ENCODE results near the gene FDX2.

DNA sequence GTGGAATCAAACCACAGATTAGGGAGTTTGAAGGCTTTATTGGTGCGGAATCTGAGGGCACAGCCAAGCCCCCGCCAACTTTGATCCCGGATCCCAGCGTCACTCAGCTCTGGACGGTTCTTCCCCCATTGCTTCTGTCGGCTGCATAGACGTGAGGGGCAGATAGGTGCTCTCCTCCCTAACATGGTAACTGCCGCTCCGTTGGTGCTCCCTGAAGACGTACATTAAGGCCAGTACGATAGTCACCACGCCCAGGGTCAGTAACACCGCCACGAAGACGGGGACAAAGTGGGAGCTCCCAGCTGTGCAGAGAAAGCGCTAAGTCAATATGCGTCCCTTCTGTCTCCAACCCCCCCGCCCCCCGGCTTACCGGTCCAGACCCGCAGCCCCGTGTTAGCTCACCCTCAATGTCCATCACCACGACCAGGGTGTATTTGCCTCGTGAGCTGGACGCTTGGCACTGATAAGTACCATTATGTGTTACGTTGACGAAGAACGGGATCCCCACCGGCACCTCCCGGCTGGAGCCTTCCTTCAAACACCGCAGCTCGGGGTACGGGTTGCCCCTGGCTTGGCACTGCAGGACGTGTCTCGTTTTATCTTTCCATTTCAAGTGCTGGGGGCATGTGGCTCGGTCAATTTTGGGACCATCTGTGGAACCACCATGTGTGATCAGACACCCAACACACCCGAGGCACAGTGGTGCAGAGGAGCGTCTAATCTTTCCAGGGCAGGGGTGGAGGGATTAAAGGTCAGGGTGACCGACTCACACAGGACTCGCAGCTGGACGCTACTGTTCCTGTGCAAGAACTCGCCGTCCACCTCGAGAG, 18.2 kb upstream of the FDX2 start:
- TF ChIP-seq, protein P1, sequence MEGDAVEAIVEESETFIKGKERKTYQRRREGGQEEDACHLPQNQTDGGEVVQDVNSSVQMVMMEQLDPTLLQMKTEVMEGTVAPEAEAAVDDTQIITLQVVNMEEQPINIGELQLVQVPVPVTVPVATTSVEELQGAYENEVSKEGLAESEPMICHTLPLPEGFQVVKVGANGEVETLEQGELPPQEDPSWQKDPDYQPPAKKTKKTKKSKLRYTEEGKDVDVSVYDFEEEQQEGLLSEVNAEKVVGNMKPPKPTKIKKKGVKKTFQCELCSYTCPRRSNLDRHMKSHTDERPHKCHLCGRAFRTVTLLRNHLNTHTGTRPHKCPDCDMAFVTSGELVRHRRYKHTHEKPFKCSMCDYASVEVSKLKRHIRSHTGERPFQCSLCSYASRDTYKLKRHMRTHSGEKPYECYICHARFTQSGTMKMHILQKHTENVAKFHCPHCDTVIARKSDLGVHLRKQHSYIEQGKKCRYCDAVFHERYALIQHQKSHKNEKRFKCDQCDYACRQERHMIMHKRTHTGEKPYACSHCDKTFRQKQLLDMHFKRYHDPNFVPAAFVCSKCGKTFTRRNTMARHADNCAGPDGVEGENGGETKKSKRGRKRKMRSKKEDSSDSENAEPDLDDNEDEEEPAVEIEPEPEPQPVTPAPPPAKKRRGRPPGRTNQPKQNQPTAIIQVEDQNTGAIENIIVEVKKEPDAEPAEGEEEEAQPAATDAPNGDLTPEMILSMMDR (IDR thresholded peaks at IDR 0.05), result no peak
- TF ChIP-seq FOXK1 (CRISPR knock-in tag; IDR thresholded peaks at IDR 0.05), result no peak

Measured in WTC11 (cell line).